ENCODE measurements around the gene EFCAB6.

EFCAB6 gene

GRCh38 chr22:43550672-43551071 lies 261.4 kb downstream of the EFCAB6 start:
- no peak for DNase-seq (ENCODE audit: low read depth, low spot score)

- DNase-seq (ENCODE audit: low read depth, low spot score), result no peak
Observed at GRCh38 chr22:43550024-43550620, 262.0 kb downstream of the EFCAB6 start.

- no peak for DNase-seq (ENCODE audit: low read depth, low spot score)
Observed at GRCh38 chr22:43546186-43546585, 265.9 kb downstream of the EFCAB6 start.

- DNase-seq (ENCODE audit: low read depth, low spot score), result no peak
Observed at GRCh38 chr22:43544289-43544673, 267.8 kb downstream of the EFCAB6 start.

GRCh38 chr22:43543522-43544288 lies 268.4 kb downstream of the EFCAB6 start:
- no peak for DNase-seq (ENCODE audit: low read depth, low spot score)

GRCh38 chr22:43542681-43543521 lies 269.2 kb downstream of the EFCAB6 start:
- no peak for DNase-seq (ENCODE audit: low read depth, low spot score)

GRCh38 chr22:43541462-43542407 lies 270.4 kb downstream of the EFCAB6 start:
- no peak for DNase-seq (ENCODE audit: low read depth, low spot score)

- no peak for DNase-seq (ENCODE audit: low read depth, low spot score)
Observed at GRCh38 chr22:43541022-43541421, 271.1 kb downstream of the EFCAB6 start.

GRCh38 chr22:43540529-43540923 lies 271.6 kb downstream of the EFCAB6 start:
- no peak for DNase-seq (ENCODE audit: low read depth, low spot score)

- DNase-seq (ENCODE audit: low read depth, low spot score), result no peak
Observed at GRCh38 chr22:43539572-43540528, 272.3 kb downstream of the EFCAB6 start.

GRCh38 chr22:43537019-43537585 lies 275.0 kb downstream of the EFCAB6 start:
- DNase-seq (ENCODE audit: low read depth, low spot score), result no peak

- no peak for DNase-seq (ENCODE audit: low read depth, low spot score)
Observed at GRCh38 chr22:43535741-43536140, 276.4 kb downstream of the EFCAB6 start.

- DNase-seq (ENCODE audit: low read depth, low spot score), result no peak
Observed at GRCh38 chr22:43535336-43535735, 276.8 kb downstream of the EFCAB6 start.

- DNase-seq (ENCODE audit: low read depth, low spot score), result no peak
Observed at GRCh38 chr22:43534916-43535315, 277.2 kb downstream of the EFCAB6 start.

GRCh38 chr22:43533656-43534428 lies 278.3 kb downstream of the EFCAB6 start:
- DNase-seq (ENCODE audit: low read depth, low spot score), result no peak

GRCh38 chr22:43533156-43533530 lies 279.0 kb downstream of the EFCAB6 start:
- no peak for DNase-seq (ENCODE audit: low read depth, low spot score)

GRCh38 chr22:43532301-43533155 lies 279.6 kb downstream of the EFCAB6 start:
- DNase-seq (ENCODE audit: low read depth, low spot score), result no peak

- no peak for DNase-seq (ENCODE audit: low read depth, low spot score)
Observed at GRCh38 chr22:43531651-43532050, 280.5 kb downstream of the EFCAB6 start.

Measured in smooth muscle cell of the brain vasculature (primary cell).